WI38 (cell line): ENCODE data around the gene HAX1.
"Not testable (repeated sequence)": the region's sequence is repeated elsewhere in the genome, so short reads cannot be mapped to it uniquely, and the experiment has no call there.

Experiments used
- H3K4me3 ChIP-seq: 2 replicates; pipeline ENCODE4 v1.5.1; 2011; ENCODE audit warnings: low read depth, mild to moderate bottlenecking, control low read depth, low read length
- CTCF ChIP-seq: IDR thresholded peaks from 2 replicates; pipeline ENCODE4 v1.5.1; 2012; ENCODE audit warnings: low read depth, mild to moderate bottlenecking, control low read depth, low read length

The HAX1 gene

GRCh38 chr1:154272217-154272998, at the start of gene HAX1:
TSS of gene HAX1 (plus strand) at chr1:154272629. CDS start at chr1:154272724, 95 bp downstream.
- peak; percentile 75 for TF ChIP-seq CTCF
- peak within 1 kb of the TSS; percentile 84 for H3K4me3 ChIP-seq

- TF ChIP-seq CTCF = no peak
- H3K4me3 ChIP-seq = no peak overlapping the region
These were observed 49.5 kb upstream of the HAX1 start for GRCh38 chr1:154222918-154223317.

GRCh38 chr1:154223621-154224020, 48.8 kb upstream of the HAX1 start:
- no peak overlapping the region for H3K4me3 ChIP-seq
- no peak for TF ChIP-seq CTCF

GRCh38 chr1:154225370-154225769, 47.1 kb upstream of the HAX1 start:
- no peak for TF ChIP-seq CTCF
- no peak overlapping the region for H3K4me3 ChIP-seq

- H3K4me3 ChIP-seq = not testable (repeated sequence)
These were observed 41.3 kb upstream of the HAX1 start for GRCh38 chr1:154231112-154231511.

GRCh38 chr1:154233127-154233526, 39.3 kb upstream of the HAX1 start:
- not testable (repeated sequence) for H3K4me3 ChIP-seq

- no peak overlapping the region for H3K4me3 ChIP-seq
- no peak for TF ChIP-seq CTCF
These were observed 35.6 kb upstream of the HAX1 start for GRCh38 chr1:154236855-154237254.

- no peak for TF ChIP-seq CTCF
- no peak overlapping the region for H3K4me3 ChIP-seq
These were observed 35.0 kb upstream of the HAX1 start for GRCh38 chr1:154237435-154237834.
